ENCODE data around the gene MYOG.

GRCh38 chr1:203080456-203080855, 5.4 kb downstream of the MYOG start:
- no peak for TF ChIP-seq POLR2A (IDR thresholded peaks at IDR 0.05; ENCODE audit: low read depth, low read length)
- TF ChIP-seq POLR2AphosphoS5 (IDR thresholded peaks at IDR 0.05; ENCODE audit: low read depth, low read length), result no peak
- TF ChIP-seq TAF1 (IDR thresholded peaks at IDR 0.05; ENCODE audit: low read depth, low read length), result no peak
- no peak for TF ChIP-seq SPI1 (IDR thresholded peaks at IDR 0.05; ENCODE audit: low read depth, low read length)
- no peak for TF ChIP-seq POU2F2 (IDR thresholded peaks at IDR 0.05; ENCODE audit: low read depth, low read length)
- TF ChIP-seq PAX5 (IDR thresholded peaks at IDR 0.05; ENCODE audit: insufficient read depth, low read length, severe bottlenecking), result no peak
